ENCODE data around the gene RAP1B. TPM values are rescaled to one million over a fixed set of nuclear protein-coding genes. Genes with fewer than 3 reads are reported as not detected.
A peak's percentile ranks its signal among the peaks of the same experiment; 100 is the strongest.

RAP1B gene
- total and polyA plus RNA-seq, 9 of the 15 experiments (the other 6 are each of a cell fraction or from before 2014, with no cell fraction given): 107 to 309 (median 170) TPM

DNA sequence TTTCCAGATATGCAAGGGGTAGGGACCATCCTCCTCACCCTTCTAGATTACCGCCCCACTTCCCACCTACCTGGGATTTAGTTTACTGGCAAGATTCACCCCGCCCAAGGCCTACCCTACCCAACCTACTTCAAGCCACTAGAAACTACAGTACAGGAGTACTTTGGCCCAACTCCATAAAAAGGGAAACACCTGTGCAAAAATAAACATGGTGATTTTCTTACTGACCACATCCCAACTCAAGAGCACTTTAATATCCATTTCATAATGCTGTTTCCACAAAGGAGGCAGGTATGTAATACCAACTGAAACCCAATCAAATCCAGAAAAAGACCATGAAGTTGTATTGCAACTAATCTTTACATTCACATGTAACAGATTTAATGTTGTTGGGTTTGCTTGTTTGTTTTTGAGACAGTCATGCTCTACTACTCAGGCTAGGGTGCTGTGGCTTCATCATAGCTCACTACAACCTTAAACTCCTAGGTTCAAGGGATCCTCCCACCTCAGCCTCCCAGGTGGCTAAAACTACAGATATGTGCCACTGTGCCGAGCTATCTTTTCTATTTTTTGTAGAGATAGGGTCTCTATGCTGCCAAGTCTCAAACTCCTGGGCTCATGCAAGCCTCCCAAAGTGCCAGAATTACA, 41.7 kb upstream of the RAP1B start (continued):
- TF ChIP-seq, protein P1, sequence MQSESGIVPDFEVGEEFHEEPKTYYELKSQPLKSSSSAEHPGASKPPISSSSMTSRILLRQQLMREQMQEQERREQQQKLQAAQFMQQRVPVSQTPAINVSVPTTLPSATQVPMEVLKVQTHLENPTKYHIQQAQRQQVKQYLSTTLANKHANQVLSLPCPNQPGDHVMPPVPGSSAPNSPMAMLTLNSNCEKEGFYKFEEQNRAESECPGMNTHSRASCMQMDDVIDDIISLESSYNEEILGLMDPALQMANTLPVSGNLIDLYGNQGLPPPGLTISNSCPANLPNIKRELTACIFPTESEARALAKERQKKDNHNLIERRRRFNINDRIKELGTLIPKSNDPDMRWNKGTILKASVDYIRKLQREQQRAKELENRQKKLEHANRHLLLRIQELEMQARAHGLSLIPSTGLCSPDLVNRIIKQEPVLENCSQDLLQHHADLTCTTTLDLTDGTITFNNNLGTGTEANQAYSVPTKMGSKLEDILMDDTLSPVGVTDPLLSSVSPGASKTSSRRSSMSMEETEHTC (IDR thresholded peaks at IDR 0.05): no peak

DNA sequence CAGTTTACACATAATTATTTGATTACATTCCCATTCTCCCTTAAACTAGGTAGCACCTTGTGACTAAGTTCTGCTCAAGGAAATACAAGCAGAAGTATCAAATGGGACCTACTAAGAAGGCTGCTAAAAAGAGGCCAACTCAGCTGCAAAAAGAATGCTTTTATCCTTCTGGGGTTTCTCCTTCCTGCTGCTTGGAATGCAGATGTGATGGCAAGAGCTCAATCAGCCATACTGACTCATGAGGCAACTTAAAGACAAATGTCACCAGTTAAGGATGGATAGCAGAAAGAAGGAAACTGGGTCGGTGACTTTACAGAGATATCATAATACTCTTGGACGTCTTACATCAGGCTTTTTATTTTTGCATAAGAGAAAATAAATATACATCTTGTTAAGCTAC, 38.0 kb upstream of the RAP1B start:
- FAIRE-seq (no peak), ATAC-seq (no peak), DNase-seq (ENCODE audit: extremely low read depth in 1 of 4, low spot score in 3 of 4) (no peak)
- POLR2A ChIA-PET: interaction anchor here (1.1 to 2.1 kb wide), 3 partner anchors 12 to 31 kb away, joined by 3 to 5 read pairs (median 4); no protein-coding TSS in a partner anchor
- Histone ChIP-seq H3K36me3 (ENCODE audit: control insufficient read depth, insufficient read depth, low read length) (no peaks in the 10 kb centered on the region), H3K9me1 (ENCODE audit: control insufficient read depth, insufficient read depth, low read length) (no peaks in the 10 kb centered on the region), H2AFZ (ENCODE audit: low read depth, low read length) (no peak overlapping the region), H4K20me1 (replicated peaks; ENCODE audit: control insufficient read depth, insufficient read depth, low read length) (no peaks in the 10 kb centered on the region), H3K79me2 (ENCODE audit: control insufficient read depth, insufficient read depth, low read length) (no peaks in the 10 kb centered on the region), H3K4me1 (replicated peaks in 1 of 2; ENCODE audit: control insufficient read depth in 2 of 2, insufficient read depth in 2 of 2, low read length in 2 of 2) (no peaks in the 10 kb centered on the region), H3K4me3 (no peak overlapping the region), H3K27me3 (ENCODE audit: control insufficient read depth in 2 of 2, insufficient read depth in 2 of 2, low read length in 2 of 2) (peaks cover 5 to 12% of the 10 kb centered on the region in 2 experiments; a peak in 2 of 5 replicates), H3K27ac (ENCODE audit: extremely low read depth, low read depth, low read length) (no peak overlapping the region), H3K9ac (ENCODE audit: insufficient read depth in 1 of 2, low read depth in 2 of 2, low read length in 2 of 2) (no peak overlapping the region), H3K4me2 (ENCODE audit: insufficient read depth, low read length) (no peak overlapping the region), H3K9me3 (replicated peaks; ENCODE audit: control insufficient read depth, insufficient read depth, low read depth, low read length) (no peaks in the 10 kb centered on the region)
- CTCF ChIA-PET (ENCODE audit: low intra/inter-chr PET ratio): no interaction called here
- 0% methylated on average over 2 of the region's 2 CpGs for WGBS (ENCODE audit: insufficient coverage, low coverage, missing lambda C conversion rate)
- in situ Hi-C loops (cut with MboI): no loop called here
- no TSS peak for BruUV-seq (replicated peaks)
- peak; percentile 94 for TF ChIP-seq RBM25 (IDR thresholded peaks at IDR 0.05; ENCODE audit: low read depth, low read length, severe bottlenecking)
- no peak for TF ChIP-seq MXI1 (IDR thresholded peaks at IDR 0.05; ENCODE audit: low read depth, low read length)
- no peak for TF ChIP-seq MECOM (CRISPR knock-in tag; IDR thresholded peaks at IDR 0.05)
- TF ChIP-seq MCM5 (IDR thresholded peaks at IDR 0.05; ENCODE audit: low read depth): no peak
- no peak for TF ChIP-seq MTA1 (IDR thresholded peaks at IDR 0.05; ENCODE audit: borderline replicate concordance)
- TF ChIP-seq HCFC1 (IDR thresholded peaks at IDR 0.05; ENCODE audit: low read depth, low read length): no peak
- TF ChIP-seq RUNX1 (IDR thresholded peaks at IDR 0.05; ENCODE audit: low read depth): no peak
- no peak for TF ChIP-seq BDP1 (IDR thresholded peaks at IDR 0.05; ENCODE audit: insufficient read depth, insufficient read length)
- intact Hi-C loops (cut with micrococcal nuclease): no loop called here

All from K562 (cell line).